K562 (cell line): Measurements from ENCODE around the gene TEX52. TPM values are rescaled to one million over a fixed set of nuclear protein-coding genes. Genes with fewer than 3 reads are reported as not detected.
A peak's percentile ranks its signal among the peaks of the same experiment; 100 is the strongest.

ENCODE experiments used
- CCNT2 ChIP-seq: IDR thresholded peaks from 2 replicates; pipeline ENCODE4 v1.6.1; 2011; ENCODE audit warnings: borderline replicate concordance, low read depth, mild to moderate bottlenecking, moderate library complexity, mixed read lengths, low read length; ENCODE audit not compliant: insufficient read length; ENCODE audit errors: extremely low read depth
- CREM ChIP-seq: IDR thresholded peaks from 2 replicates; pipeline ENCODE4 v1.6.1; 2014; ENCODE audit warnings: antibody characterized with exemption, low read depth
- ETV6 ChIP-seq, 3 experiments: fragments of 150-350 bp in 1 of 3; sonication (generic) in 1 of 3; formaldehyde crosslinking in 1 of 3; IDR thresholded peaks; 2 replicates each; pipeline versions ENCODE4 v1.6.1 to v1.8.0; 2014 to 2022; ENCODE audit warnings: borderline replicate concordance in 2 of 3, low read depth in 2 of 3, antibody characterized with exemption in 1 of 3, low read length in 1 of 3, mild to moderate bottlenecking in 1 of 3, missing genetic modification reagents in 1 of 3
- FOXK2 ChIP-seq, 2 experiments: fragments of 450-650 bp; IDR thresholded peaks in 1 of 2; conservative IDR thresholded peaks in 1 of 2; 2 replicates each; pipeline ENCODE4 v1.6.1; 2016; ENCODE audit warnings: low read depth in 2 of 2, mild to moderate bottlenecking in 1 of 2
- GABPA ChIP-seq: fragments of 200-800 bp; sonication (Bioruptor generic); conservative IDR thresholded peaks from 2 replicates; pipeline ENCODE4 v1.6.1; 2016; ENCODE audit warnings: low read depth, missing genetic modification characterization, missing compliant biosample characterization
- NEUROD1 ChIP-seq: fragments of 150-350 bp; IDR thresholded peaks from 2 replicates; pipeline ENCODE4 v1.6.1; 2014; ENCODE audit warnings: borderline replicate concordance, low read length, low read depth; ENCODE audit not compliant: partially characterized antibody
- PHB2 ChIP-seq: fragments of 450-650 bp; IDR thresholded peaks from 2 replicates; pipeline ENCODE4 v1.6.1; 2017; ENCODE audit warnings: low read depth
- RCOR1 ChIP-seq, 2 experiments: IDR thresholded peaks; 2 replicates each; pipeline ENCODE4 v1.6.1; 2012; ENCODE audit warnings: low read depth in 2 of 2, low read length in 2 of 2, borderline replicate concordance in 1 of 2, improper control_type of control experiment in 1 of 2
- ZC3H11A ChIP-seq: IDR thresholded peaks from 2 replicates; pipeline ENCODE4 v1.6.1; 2012; ENCODE audit warnings: low read depth, low read length, improper control_type of control experiment
- ZFX ChIP-seq: sonication (generic); formaldehyde crosslinking; IDR thresholded peaks from 2 replicates; pipeline ENCODE4 v1.8.0; 2022; ENCODE audit warnings: mild to moderate bottlenecking, missing genetic modification reagents, moderate library complexity
- ZNF12 ChIP-seq: sonication (generic); formaldehyde crosslinking; IDR thresholded peaks from 2 replicates; pipeline ENCODE4 v1.4.0; 2020; ENCODE audit warnings: mild to moderate bottlenecking, missing genetic modification reagents
- ZZZ3 ChIP-seq: fragments of 450-650 bp; IDR thresholded peaks from 2 replicates; pipeline ENCODE4 v1.6.1; 2016; ENCODE audit warnings: antibody characterized with exemption, mild to moderate bottlenecking, moderate library complexity
- polyA plus RNA-seq, 8 experiments: library from polyadenylated mRNA; depleted of rRNA in 4 of 8; stranded (reverse) in 5 of 8; unstranded in 3 of 8; fragments of >200 nt; fragmentation: Nextera tagmentation in 2 of 8; fragmentation: Illumina TruSeq in 1 of 8; extraction: Ambion mirVana in 2 of 8; extraction: Trizol in 1 of 8; gene quantifications; 2 replicates each; pipeline versions ENCODE4 v1.2.1 to v1.2.3, GENCODE V29; 2011 to 2014; ENCODE audit warnings: inconsistent platforms in 1 of 8, missing spikeins in 1 of 8
- total RNA-seq, 7 experiments: library from RNA; depleted of rRNA in 6 of 7; stranded (reverse); fragments of >200 nt in 6 of 7; fragmentation: Illumina TruSeq in 2 of 7; extraction: Trizol in 2 of 7; gene quantifications; 2 replicates each; pipeline versions ENCODE4 v1.2.1 to v1.2.3, GENCODE V29; 2011 to 2021; ENCODE audit warnings: low replicate concordance in 1 of 7
- TF ChIP-seq, protein P1 (sequence below): fragments of 450-650 bp; IDR thresholded peaks from 2 replicates; pipeline ENCODE4 v1.6.1; 2018; ENCODE audit not compliant: partially characterized antibody
- TF ChIP-seq, protein P2 (sequence below): fragments of 250-450 bp; sonication (Bioruptor Pico); IDR thresholded peaks from 2 replicates; pipeline ENCODE4 v1.5.0; 2021; ENCODE audit warnings: mild to moderate bottlenecking, borderline replicate concordance
- TF ChIP-seq, protein P3 (sequence below): fragments of 450-650 bp; IDR thresholded peaks from 2 replicates; pipeline ENCODE4 v1.6.1; 2014; ENCODE audit warnings: low read depth, mild to moderate bottlenecking, moderate library complexity, borderline replicate concordance
- TF ChIP-seq, protein P4 (sequence below): fragments of 450-650 bp; IDR thresholded peaks from 2 replicates; pipeline ENCODE4 v1.6.1; 2016

Gene TEX52
- total and polyA plus RNA-seq, 9 of the 15 experiments (the other 6 are each of a cell fraction or from before 2014, with no cell fraction given): not detected

DNA sequence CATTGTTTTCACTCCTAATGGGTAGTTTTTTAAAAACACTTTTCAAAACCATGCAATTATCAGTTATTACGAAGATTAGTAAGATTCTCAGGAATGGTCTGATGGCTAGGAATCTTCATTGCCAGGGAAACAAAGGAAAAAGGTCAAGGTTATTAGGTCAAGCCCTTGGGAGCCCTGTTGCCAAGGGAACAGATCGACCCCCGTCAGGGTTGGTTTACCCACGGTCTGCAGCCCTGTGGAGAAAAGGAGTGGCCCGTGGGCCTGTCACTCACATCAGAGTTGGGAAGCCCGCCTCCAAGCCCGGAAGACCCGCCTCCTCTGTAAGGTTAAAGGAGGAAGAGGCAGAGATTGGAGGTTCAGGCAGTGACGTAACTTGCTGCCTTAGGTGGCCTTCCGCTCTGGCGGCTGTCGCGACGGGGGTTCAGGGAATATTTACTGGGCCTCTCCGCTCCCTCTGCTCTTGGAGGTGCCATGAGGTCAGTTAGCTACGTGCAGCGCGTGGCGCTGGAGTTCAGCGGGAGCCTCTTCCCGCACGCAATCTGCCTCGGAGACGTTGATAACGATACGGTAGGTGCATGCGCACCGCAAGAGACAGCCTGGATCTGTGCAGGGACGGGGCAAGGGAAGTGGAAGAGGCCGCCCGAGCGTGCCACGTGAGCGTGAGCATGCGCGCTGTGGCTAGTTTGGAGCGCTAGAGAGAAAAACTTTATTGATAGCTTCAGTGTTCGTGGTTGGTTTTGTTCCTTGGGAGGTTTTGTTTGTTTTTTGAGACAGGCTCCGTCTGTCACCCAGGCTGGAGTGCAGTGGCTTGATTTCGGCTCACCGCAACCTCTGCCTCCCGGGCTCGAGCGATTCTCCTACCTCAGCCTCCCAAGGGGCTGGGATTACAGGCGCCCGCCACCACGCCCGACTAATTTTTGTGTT lies 44.3 kb downstream of the TEX52 start, which contains the start of gene ITFG2 (continued):
- TF ChIP-seq, protein P1, sequence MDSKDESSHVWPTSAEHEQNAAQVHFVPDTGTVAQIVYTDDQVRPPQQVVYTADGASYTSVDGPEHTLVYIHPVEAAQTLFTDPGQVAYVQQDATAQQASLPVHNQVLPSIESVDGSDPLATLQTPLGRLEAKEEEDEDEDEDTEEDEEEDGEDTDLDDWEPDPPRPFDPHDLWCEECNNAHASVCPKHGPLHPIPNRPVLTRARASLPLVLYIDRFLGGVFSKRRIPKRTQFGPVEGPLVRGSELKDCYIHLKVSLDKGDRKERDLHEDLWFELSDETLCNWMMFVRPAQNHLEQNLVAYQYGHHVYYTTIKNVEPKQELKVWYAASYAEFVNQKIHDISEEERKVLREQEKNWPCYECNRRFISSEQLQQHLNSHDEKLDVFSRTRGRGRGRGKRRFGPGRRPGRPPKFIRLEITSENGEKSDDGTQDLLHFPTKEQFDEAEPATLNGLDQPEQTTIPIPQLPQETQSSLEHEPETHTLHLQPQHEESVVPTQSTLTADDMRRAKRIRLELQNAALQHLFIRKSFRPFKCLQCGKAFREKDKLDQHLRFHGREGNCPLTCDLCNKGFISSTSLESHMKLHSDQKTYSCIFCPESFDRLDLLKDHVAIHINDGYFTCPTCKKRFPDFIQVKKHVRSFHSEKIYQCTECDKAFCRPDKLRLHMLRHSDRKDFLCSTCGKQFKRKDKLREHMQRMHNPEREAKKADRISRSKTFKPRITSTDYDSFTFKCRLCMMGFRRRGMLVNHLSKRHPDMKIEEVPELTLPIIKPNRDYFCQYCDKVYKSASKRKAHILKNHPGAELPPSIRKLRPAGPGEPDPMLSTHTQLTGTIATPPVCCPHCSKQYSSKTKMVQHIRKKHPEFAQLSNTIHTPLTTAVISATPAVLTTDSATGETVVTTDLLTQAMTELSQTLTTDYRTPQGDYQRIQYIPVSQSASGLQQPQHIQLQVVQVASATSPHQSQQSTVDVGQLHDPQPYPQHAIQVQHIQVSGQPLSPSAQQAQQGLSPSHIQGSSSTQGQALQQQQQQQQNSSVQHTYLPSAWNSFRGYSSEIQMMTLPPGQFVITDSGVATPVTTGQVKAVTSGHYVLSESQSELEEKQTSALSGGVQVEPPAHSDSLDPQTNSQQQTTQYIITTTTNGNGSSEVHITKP: peak; percentile 86
- TF ChIP-seq ZFX (CRISPR knock-in tag) (peak; percentile 98), ZZZ3 (peak; percentile 85), ETV6 (IDR thresholded peaks at IDR 0.05; ENCODE audit: borderline replicate concordance in 1 of 2, low read depth in 2 of 2, low read length in 1 of 2) (0 out of 4 replicates have a peak, but pooled peaks of 1 of the 2 experiments have one; percentile 2), ETV6 (CRISPR knock-in tag; IDR thresholded peaks at IDR 0.05; ENCODE audit: borderline replicate concordance) (no peak), CREM (peak; percentile 89), GABPA (tag) (peak; percentile 94), RCOR1 (IDR thresholded peaks at IDR 0.05; ENCODE audit: borderline replicate concordance in 1 of 2, low read depth in 2 of 2, low read length in 2 of 2) (peak in 1 of 2 experiments; percentile 57; a peak in 1 of 4 replicates), PHB2 (no peak), ZNF12 (CRISPR knock-in tag) (peak; percentile 41; the same call in 1 of the 2 replicates), CCNT2 (peak; percentile 39), NEUROD1 (peak; percentile 64), ZC3H11A (no peak), FOXK2 (conservative IDR thresholded peaks at IDR 0.05 in 1 of 2, IDR thresholded peaks at IDR 0.05 in 1 of 2; ENCODE audit: low read depth in 2 of 2) (peak; percentile 76)
- TF ChIP-seq, protein P2, sequence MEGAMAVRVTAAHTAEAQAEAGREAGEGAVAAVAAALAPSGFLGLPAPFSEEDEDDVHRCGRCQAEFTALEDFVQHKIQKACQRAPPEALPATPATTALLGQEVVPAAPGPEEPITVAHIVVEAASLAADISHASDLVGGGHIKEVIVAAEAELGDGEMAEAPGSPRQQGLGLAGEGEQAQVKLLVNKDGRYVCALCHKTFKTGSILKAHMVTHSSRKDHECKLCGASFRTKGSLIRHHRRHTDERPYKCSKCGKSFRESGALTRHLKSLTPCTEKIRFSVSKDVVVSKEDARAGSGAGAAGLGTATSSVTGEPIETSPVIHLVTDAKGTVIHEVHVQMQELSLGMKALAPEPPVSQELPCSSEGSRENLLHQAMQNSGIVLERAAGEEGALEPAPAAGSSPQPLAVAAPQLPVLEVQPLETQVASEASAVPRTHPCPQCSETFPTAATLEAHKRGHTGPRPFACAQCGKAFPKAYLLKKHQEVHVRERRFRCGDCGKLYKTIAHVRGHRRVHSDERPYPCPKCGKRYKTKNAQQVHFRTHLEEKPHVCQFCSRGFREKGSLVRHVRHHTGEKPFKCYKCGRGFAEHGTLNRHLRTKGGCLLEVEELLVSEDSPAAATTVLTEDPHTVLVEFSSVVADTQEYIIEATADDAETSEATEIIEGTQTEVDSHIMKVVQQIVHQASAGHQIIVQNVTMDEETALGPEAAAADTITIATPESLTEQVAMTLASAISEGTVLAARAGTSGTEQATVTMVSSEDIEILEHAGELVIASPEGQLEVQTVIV (CRISPR knock-in tag): no peak
- TF ChIP-seq, protein P3, sequence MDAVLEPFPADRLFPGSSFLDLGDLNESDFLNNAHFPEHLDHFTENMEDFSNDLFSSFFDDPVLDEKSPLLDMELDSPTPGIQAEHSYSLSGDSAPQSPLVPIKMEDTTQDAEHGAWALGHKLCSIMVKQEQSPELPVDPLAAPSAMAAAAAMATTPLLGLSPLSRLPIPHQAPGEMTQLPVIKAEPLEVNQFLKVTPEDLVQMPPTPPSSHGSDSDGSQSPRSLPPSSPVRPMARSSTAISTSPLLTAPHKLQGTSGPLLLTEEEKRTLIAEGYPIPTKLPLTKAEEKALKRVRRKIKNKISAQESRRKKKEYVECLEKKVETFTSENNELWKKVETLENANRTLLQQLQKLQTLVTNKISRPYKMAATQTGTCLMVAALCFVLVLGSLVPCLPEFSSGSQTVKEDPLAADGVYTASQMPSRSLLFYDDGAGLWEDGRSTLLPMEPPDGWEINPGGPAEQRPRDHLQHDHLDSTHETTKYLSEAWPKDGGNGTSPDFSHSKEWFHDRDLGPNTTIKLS: peak; percentile 98
- TF ChIP-seq, protein P4, sequence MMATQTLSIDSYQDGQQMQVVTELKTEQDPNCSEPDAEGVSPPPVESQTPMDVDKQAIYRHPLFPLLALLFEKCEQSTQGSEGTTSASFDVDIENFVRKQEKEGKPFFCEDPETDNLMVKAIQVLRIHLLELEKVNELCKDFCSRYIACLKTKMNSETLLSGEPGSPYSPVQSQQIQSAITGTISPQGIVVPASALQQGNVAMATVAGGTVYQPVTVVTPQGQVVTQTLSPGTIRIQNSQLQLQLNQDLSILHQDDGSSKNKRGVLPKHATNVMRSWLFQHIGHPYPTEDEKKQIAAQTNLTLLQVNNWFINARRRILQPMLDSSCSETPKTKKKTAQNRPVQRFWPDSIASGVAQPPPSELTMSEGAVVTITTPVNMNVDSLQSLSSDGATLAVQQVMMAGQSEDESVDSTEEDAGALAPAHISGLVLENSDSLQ: peak; percentile 99
